NCI-H2196 (cell line): ENCODE measurements around the gene SORBS2.
"Not testable (repeated sequence)": the region's sequence is repeated elsewhere in the genome, so short reads cannot be mapped to it uniquely, and the experiment has no call there.

Experiments
- DNase-seq: peaks from one replicate; lab custom pipeline; 2025; ENCODE audit not compliant: unreplicated experiment; lab: John Stamatoyannopoulos, UW

SORBS2 gene

GRCh38 chr4:185811509-185812364 lies at the start of gene SORBS2:
Gene SORBS2, minus strand, starts transcription at chr4:185812194. Its CDS starts 121,623 bp downstream, at chr4:185690571.
- peak; percentile 61 for DNase-seq

- no peak for DNase-seq
Measured at GRCh38 chr4:185859111-185859510, 47.1 kb upstream of the SORBS2 start.

- not testable (repeated sequence) for DNase-seq
Measured at GRCh38 chr4:185857561-185857960, 45.6 kb upstream of the SORBS2 start.

GRCh38 chr4:185853841-185854240 lies 41.8 kb upstream of the SORBS2 start:
- no peak for DNase-seq

GRCh38 chr4:185852961-185853360 lies 41.0 kb upstream of the SORBS2 start:
- no peak for DNase-seq

DNA sequence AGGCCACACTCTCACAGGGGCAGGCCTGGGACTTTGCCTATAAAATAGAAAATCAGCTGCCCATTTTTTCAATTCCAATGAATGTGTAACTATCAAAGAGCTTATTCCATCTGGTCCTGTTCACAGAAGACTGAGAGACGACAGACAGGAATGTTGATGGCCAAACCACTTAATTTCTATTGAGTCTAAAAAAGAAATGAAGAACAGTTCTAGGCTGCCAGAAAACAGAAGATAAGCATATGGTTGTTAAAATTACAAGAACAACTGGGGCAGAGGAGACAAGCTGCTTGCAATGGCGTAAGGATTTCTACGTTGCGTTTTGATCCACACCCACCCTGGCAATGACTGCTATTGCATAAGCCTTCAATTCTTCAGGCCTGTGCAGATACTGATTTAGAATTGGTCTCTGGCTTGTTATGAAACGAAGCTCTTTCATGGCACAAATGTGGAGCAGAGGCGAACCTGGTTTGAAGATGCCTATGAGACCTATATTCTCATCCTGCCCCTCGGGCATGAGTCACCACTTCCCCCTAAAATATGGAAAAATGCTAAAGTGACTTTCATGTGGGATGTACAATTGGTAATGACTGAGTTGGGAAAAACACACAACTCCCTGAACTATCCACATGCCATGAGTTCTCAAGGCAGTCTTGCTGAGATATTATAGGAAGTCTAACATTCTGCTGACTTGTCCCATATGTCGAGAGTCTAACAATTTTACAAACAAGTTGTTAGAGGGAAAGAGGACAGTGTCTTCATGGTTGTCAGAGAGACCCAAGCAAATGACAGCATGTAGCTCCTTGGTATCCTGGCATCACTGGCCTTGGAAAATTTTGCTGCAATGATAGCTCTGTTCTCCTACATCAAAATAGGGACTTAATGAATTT lies 37.9 kb upstream of the SORBS2 start:
- no peak for DNase-seq

DNA sequence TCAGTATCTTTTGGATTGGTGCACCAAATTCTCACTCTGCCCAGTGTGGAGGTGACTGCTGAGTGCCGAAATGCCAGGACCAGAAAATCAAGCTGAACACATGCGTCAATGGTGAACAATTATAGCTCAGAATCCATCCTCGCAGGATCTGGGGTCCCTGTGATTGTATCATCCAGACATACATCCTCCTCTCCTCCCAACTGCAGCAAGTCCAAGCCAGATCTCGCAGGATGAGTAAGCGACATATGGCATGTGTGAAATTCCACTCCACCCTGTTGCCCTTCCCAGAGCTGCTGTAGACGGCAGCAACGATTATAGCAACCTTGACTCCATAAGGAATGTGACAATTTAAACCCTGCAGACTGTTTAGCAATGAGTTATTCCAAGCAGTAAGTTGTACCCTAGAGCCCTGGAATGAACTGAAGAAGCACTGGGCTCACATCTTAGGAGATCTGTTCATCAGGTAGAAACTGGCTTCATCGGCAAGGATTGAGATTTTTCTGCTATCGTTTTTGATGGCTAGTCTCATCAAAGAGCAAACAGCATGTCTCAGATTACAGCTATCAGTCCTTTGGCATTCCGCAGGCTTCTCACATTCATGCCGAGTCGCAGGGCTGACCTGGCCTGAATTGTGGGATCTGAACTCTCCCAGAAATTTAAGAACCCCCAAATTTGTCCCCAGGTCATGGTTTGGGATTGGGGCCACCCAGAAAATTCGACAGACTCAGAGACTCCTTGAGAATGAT lies 35.5 kb upstream of the SORBS2 start:
- no peak for DNase-seq

DNA sequence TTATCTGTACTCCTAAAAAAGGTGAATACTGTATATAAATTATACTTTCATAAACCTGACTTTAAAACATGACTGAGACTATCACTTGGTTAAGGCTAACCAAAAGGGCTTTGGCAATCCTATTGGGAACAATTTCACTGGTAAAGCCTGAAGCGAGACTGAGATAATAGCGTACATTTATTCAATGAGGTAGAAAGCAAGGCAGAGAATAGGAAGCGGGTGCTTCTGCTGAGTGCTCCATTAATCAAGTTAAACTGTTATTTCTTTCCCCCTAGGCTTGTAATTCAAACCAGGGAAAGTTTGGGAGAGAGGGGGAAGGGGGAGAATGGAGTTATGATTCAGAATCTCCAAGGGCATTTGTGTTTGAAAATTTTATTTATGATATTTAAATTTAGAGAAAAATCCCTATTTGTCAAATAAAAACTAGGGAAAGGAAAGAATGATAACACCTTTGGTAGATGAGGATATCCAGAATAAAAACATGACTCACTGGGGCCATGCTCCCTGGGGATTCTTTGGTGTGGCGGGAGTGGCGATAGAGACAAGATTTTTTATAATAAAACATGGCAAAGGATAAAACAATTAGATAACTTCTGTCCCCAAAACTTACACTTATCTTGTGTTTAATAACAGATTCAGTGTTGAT lies 34.6 kb upstream of the SORBS2 start:
- DNase-seq: no peak

DNA sequence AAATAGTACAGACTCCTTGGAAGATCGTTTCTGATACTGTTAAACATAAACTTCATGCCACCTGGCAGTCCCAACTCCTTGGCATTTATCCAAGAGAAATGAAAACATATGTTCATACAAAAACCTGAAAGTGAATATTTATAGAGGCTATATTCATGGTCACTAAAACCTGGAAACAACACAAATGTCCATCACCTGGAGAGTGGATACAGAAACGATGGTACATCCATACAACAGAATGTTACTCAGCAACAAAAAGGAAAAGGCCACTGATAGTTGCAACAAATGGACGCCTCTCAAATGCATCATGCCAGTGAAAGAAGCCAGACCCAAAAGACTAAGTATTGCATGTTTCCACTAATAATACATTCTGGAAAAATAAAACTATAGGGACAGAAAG lies 34.0 kb upstream of the SORBS2 start:
- DNase-seq: no peak

DNA sequence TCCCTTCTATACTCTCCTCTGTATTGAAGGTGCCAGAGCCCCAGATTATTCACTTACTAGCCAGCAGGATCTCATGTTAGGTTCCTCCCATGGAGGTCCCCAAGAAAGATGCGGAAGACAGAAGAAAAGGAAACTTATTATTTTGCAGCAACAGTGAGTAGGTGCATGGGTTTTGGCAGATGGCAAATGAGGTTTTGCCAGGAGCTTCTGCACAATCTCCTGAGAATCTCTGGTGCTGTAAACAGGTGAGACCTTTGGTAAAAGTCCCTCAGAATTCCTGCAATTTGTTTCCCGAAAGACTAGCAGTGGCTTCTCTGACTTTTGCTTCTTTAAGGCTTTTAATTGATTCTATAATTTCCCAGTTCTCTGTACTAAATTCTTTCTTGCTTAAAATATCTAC lies 29.5 kb upstream of the SORBS2 start:
- no peak for DNase-seq

DNA sequence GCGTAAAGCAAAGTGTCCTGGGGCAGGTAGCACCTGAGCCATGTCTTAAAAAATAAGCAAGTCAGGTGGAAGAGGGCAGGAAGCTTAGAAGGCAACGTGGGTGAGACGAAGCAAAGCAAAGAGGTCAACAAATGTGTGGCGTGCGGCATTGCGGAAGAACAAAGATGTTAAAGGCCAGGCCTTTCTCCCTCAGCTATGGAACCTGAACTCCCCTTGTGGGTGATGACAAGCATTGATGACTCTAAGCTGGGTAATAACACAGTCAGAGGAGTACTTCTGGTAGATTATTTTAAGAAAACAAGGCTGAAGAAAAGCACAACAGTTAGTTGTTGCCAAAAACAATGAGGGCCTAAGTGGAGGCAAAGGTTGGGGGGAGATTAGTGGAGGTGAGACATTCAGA lies 29.0 kb upstream of the SORBS2 start:
- no peak for DNase-seq

GRCh38 chr4:185840201-185840600 lies 28.2 kb upstream of the SORBS2 start:
- no peak for DNase-seq

GRCh38 chr4:185839770-185840169 lies 27.8 kb upstream of the SORBS2 start:
- DNase-seq: no peak

DNA sequence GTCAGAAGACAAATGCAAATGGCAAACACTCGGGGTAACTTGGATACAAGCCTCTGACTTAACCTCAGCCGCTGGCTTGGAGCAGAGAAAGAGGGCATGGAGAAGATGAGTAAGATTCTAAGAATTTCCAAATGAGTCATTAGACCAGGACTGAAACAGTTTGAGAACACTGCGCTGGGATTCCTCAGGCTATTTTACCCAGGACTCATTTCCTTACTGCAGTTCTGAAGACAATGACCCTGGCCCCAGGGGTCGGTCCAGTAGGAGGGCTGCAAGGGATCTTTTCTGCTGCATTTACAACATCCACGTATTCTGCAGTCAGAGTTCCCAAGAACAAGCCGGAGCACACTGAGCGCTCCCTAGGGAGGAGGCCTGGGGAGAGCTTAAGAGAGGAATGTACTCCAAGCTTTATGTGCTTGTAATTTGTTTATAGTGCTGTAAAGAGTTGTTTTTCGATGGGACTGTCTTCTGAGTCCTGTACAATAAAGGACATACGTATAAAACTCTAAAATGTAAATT lies 27.3 kb upstream of the SORBS2 start:
- no peak for DNase-seq

DNA sequence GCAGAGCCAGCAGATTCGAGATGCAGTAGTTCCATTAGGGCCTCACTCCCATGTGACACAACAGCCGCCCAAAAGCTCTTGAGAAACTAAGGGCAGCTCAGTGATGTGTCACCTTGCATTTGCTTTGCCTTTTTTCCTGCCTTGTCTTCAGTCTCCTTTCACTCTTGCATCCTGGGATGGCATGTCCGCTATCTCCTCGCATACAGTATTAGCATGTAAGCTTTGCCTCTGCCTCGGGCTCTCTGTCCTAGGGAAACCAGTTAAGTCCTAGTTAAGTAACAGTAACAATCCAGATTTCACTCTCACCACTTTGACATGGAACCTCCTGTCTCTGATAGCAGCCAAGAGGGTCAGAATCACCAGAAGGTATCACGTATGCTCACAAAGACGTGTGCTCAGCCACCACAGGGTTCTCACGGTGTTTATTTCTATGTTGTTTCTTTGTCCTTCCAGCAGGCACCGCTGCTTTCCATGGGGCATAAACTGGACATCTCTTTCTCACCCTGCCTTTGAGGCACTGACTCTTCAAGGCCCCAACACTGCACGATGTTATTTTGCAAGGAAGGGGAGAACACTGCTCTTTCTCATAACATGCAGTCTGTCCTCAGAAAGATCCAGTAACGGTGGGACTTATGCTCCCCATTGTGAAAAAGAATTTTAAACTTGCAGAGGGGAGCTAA lies 26.7 kb upstream of the SORBS2 start:
- DNase-seq: no peak

- DNase-seq: no peak
Measured at GRCh38 chr4:185838104-185838452, 26.1 kb upstream of the SORBS2 start.

GRCh38 chr4:185837415-185838103 lies 25.6 kb upstream of the SORBS2 start:
- no peak for DNase-seq

DNA sequence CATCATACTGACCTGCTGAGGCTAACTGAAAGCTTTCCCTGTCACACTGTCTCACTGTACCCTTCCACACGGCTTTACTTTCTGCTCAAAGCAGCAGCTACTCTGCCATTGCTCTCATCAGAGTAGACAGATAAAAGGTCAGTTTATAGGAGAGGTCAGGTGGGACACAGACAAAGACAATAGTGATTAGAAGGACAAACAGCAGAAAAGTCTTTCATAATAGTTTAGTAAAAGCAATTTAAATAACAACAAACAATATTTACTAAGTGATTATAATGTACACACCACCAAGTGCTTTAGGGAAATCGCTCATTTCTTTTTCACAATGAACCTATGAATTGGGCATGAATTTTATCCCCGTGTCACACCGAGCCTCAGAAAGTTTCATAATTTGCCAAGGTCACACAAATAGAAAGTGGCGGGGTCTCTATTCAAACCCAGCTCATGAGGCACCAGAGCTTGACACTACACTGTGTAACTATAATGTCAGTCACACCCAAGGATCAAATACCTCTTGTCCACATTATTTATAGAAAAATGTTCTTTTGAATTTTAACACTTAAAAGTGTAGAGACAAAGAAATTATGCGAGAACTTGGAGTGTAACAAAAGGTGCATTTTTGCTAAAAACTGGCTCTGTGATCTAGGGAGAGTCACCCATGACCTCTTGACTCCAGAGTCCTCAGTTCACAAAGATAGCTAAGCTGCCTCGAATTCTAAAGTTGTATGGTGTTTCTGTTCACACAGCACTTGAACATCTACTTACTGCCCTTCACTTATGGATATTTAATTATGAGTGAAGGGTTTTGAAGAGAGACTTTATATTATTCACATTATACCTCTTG lies 24.5 kb upstream of the SORBS2 start:
- no peak for DNase-seq

- no peak for DNase-seq
Measured at GRCh38 chr4:185835814-185836213, 23.8 kb upstream of the SORBS2 start.
